Transverse colon (tissue), 3 donors: ENCODE data around the gene HMGN1.
"Not testable (repeated sequence)": the region's sequence is repeated elsewhere in the genome, so short reads cannot be mapped to it uniquely, and the experiment has no call there.

Source experiments
- POLR2A ChIP-seq: fragments of 450-650 bp; IDR thresholded peaks from one replicate; pipeline ENCODE4 v1.6.1; 2016; ENCODE audit warnings: antibody characterized with exemption, mild to moderate bottlenecking, moderate library complexity
- POLR2AphosphoS5 ChIP-seq, 3 donors: sonication (generic); formaldehyde crosslinking; IDR thresholded peaks; one replicate each; pipeline ENCODE4 v1.6.1; 2016; ENCODE audit warnings: antibody characterized with exemption in 3 of 3

- TF ChIP-seq POLR2AphosphoS5 (IDR thresholded peaks at IDR 0.05); POLR2A: not testable (repeated sequence)
Measured at GRCh38 chr21:39369896-39370288, 21.0 kb upstream of the HMGN1 start.
